A673 (cell line): ENCODE results near the gene TMEM229A.
"Not testable (repeated sequence)": the region's sequence is repeated elsewhere in the genome, so short reads cannot be mapped to it uniquely, and the experiment has no call there.

ENCODE experiments used
- CTCF ChIP-seq: fragments of 300-800, 200-600 bp; sonication (generic); conservative IDR thresholded peaks from 2 replicates; pipeline ENCODE4 v1.5.1; 2017; ENCODE audit warnings: low read depth, mild to moderate bottlenecking, antibody characterized with exemption, low read length, moderate library complexity, mixed read lengths
- EZH2 ChIP-seq: fragments of 200-600 bp; sonication (generic); IDR thresholded peaks from 2 replicates; pipeline ENCODE4 v1.6.1; 2017; ENCODE audit warnings: borderline replicate concordance, low read depth, mild to moderate bottlenecking, mixed read lengths, antibody characterized with exemption, low read length; ENCODE audit not compliant: poor library complexity, severe bottlenecking

- not testable (repeated sequence) for TF ChIP-seq CTCF, EZH2
These were observed 8.5 kb downstream of the TMEM229A start for GRCh38 chr7:124024329-124024728.
